D721Med (cell line): Measurements from ENCODE around the gene ANGPTL2.

Source experiments
- DNase-seq: peaks from one replicate; pipeline ENCODE4 v3.0.0; 2011; ENCODE audit warnings: low spot score; ENCODE audit not compliant: insufficient read length
- FAIRE-seq: peaks from 2 replicates; lab custom pipeline; 2011; peaks lifted over from hg19 to GRCh38; lab: Jason Lieb, UNC
- CTCF ChIP-seq: IDR thresholded peaks from 2 replicates; pipeline ENCODE4 v1.5.1; 2012; ENCODE audit warnings: mild to moderate bottlenecking, control low read depth; ENCODE audit not compliant: insufficient read depth; ENCODE audit errors: missing control alignments

The ANGPTL2 gene

GRCh38 chr9:127139775-127140174, 17.3 kb upstream of the ANGPTL2 start:
- FAIRE-seq (no peak), DNase-seq (no peak)
- TF ChIP-seq CTCF = no peak

DNA sequence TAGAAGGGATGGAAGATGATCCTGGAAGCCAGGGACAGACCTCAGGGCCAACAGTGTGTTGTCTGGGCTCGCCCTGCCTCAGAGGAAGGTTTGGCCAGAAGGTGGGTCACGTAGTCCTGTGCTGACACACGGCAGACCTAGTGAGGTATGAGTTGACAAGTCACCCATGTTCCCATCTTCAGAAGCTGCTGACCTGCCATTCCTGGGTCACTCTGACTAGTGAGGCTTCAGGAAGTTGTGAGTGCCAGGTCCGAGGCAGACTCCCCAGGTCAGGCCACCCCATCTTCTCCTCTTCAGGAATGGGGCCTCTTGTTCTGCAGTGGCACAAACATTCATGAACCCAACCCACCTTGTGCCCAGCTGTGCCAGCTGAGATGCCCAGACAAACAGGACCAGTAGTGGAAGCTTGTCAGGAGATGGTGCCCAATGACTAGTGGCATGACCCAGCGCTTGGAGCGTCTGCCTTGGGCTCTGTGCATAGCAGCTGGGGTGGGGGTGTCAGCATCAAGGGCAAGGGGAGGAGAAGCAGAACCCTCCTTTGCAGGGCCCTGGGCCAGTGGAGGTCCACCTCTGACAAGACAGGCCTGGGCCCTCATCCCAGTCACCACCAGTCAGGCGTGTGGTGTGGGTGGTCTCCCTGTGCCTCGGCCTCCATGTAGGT, 16.8 kb upstream of the ANGPTL2 start:
- no peak for FAIRE-seq
- TF ChIP-seq CTCF = no peak

GRCh38 chr9:127138444-127138843, 16.0 kb upstream of the ANGPTL2 start:
- DNase-seq (no peak), FAIRE-seq (no peak)
- no peak for TF ChIP-seq CTCF

More for the DNA sequence above, 16.8 kb upstream of the ANGPTL2 start:
- no peak for DNase-seq

- DNase-seq (no peak), FAIRE-seq (no peak)
- no peak for TF ChIP-seq CTCF
Measured at GRCh38 chr9:127137640-127138360, 15.4 kb upstream of the ANGPTL2 start.

GRCh38 chr9:127136880-127137639, 14.6 kb upstream of the ANGPTL2 start:
- no peak for FAIRE-seq
- no peak for TF ChIP-seq CTCF
- DNase-seq = no peak

- no peak for TF ChIP-seq CTCF
- FAIRE-seq = no peak
Measured at GRCh38 chr9:127136081-127136879, 13.8 kb upstream of the ANGPTL2 start.

More at GRCh38 chr9:127136081-127136879, 13.8 kb upstream of the ANGPTL2 start:
- DNase-seq = no peak
